ENCODE measurements around the gene NOP53. TPM values are rescaled to one million over a fixed set of nuclear protein-coding genes. Genes with fewer than 3 reads are reported as not detected.
"Not testable (repeated sequence)": the region's sequence is repeated elsewhere in the genome, so short reads cannot be mapped to it uniquely, and the experiment has no call there.

NOP53 gene
- polyA plus RNA-seq, 3 donors = 327 to 363 (median 362) TPM

GRCh38 chr19:47716270-47716937, 28.9 kb upstream of the NOP53 start:
- no peak for DNase-seq (ENCODE audit: low read depth in 3 of 3, low spot score in 2 of 3)

- DNase-seq (ENCODE audit: low read depth in 3 of 3, low spot score in 2 of 3) = not testable (repeated sequence)
Measured at GRCh38 chr19:47718415-47719046, 26.8 kb upstream of the NOP53 start.

GRCh38 chr19:47719047-47719859, 26.1 kb upstream of the NOP53 start:
- DNase-seq (ENCODE audit: low read depth in 3 of 3, low spot score in 2 of 3) = peak in 1 of 3 donors; percentile 64

- DNase-seq (ENCODE audit: low read depth in 3 of 3, low spot score in 2 of 3) = no peak
Measured at GRCh38 chr19:47720669-47721422, 24.5 kb upstream of the NOP53 start.

GRCh38 chr19:47723581-47723940, 21.8 kb upstream of the NOP53 start:
- no peak for DNase-seq (ENCODE audit: low read depth in 3 of 3, low spot score in 2 of 3)

GRCh38 chr19:47725759-47726401, 19.5 kb upstream of the NOP53 start:
- no peak for DNase-seq (ENCODE audit: low read depth in 3 of 3, low spot score in 2 of 3)

GRCh38 chr19:47726467-47726866, 18.9 kb upstream of the NOP53 start:
- DNase-seq (ENCODE audit: low read depth in 3 of 3, low spot score in 2 of 3) = no peak

- not testable (repeated sequence) for DNase-seq (ENCODE audit: low read depth in 3 of 3, low spot score in 2 of 3)
Measured at GRCh38 chr19:47728295-47728694, 17.1 kb upstream of the NOP53 start.

- no peak for DNase-seq (ENCODE audit: low read depth in 3 of 3, low spot score in 2 of 3)
Measured at GRCh38 chr19:47729468-47729798, 15.9 kb upstream of the NOP53 start.

GRCh38 chr19:47729799-47730520, 15.4 kb upstream of the NOP53 start:
- DNase-seq (ENCODE audit: low read depth in 3 of 3, low spot score in 2 of 3) = no peak

- no peak for DNase-seq (ENCODE audit: low read depth in 3 of 3, low spot score in 2 of 3)
Measured at GRCh38 chr19:47730521-47730889, 14.8 kb upstream of the NOP53 start.

- DNase-seq (ENCODE audit: low read depth in 3 of 3, low spot score in 2 of 3) = no peak
Measured at GRCh38 chr19:47730910-47731309, 14.4 kb upstream of the NOP53 start.

GRCh38 chr19:47735131-47735530, 10.2 kb upstream of the NOP53 start:
- DNase-seq (ENCODE audit: low read depth in 3 of 3, low spot score in 2 of 3) = no peak

GRCh38 chr19:47740866-47741519, 4.4 kb upstream of the NOP53 start:
- no peak for DNase-seq (ENCODE audit: low read depth in 3 of 3, low spot score in 2 of 3)

GRCh38 chr19:47741544-47742140, 3.7 kb upstream of the NOP53 start:
- DNase-seq (ENCODE audit: low read depth in 3 of 3, low spot score in 2 of 3) = no peak

- no peak for DNase-seq (ENCODE audit: low read depth in 3 of 3, low spot score in 2 of 3)
Measured at GRCh38 chr19:47742634-47743033, 2.7 kb upstream of the NOP53 start.

GRCh38 chr19:47746129-47746528, 783 bp downstream of the NOP53 start:
- not testable (repeated sequence) for DNase-seq (ENCODE audit: low read depth in 3 of 3, low spot score in 2 of 3)

GRCh38 chr19:47749326-47749725, 4.0 kb downstream of the NOP53 start:
- no peak for DNase-seq (ENCODE audit: low read depth in 3 of 3, low spot score in 2 of 3)

GRCh38 chr19:47750752-47751151, 5.4 kb downstream of the NOP53 start:
- no peak for DNase-seq (ENCODE audit: low read depth in 3 of 3, low spot score in 2 of 3)
